NCI-H446 (cell line): ENCODE measurements around the gene FNDC3B.
"Not testable (repeated sequence)": the region's sequence is repeated elsewhere in the genome, so short reads cannot be mapped to it uniquely, and the experiment has no call there.

Source experiments
- DNase-seq, 2 experiments: peaks; one replicate each; lab custom pipeline; 2025; lab: John Stamatoyannopoulos, UW

FNDC3B gene

DNA sequence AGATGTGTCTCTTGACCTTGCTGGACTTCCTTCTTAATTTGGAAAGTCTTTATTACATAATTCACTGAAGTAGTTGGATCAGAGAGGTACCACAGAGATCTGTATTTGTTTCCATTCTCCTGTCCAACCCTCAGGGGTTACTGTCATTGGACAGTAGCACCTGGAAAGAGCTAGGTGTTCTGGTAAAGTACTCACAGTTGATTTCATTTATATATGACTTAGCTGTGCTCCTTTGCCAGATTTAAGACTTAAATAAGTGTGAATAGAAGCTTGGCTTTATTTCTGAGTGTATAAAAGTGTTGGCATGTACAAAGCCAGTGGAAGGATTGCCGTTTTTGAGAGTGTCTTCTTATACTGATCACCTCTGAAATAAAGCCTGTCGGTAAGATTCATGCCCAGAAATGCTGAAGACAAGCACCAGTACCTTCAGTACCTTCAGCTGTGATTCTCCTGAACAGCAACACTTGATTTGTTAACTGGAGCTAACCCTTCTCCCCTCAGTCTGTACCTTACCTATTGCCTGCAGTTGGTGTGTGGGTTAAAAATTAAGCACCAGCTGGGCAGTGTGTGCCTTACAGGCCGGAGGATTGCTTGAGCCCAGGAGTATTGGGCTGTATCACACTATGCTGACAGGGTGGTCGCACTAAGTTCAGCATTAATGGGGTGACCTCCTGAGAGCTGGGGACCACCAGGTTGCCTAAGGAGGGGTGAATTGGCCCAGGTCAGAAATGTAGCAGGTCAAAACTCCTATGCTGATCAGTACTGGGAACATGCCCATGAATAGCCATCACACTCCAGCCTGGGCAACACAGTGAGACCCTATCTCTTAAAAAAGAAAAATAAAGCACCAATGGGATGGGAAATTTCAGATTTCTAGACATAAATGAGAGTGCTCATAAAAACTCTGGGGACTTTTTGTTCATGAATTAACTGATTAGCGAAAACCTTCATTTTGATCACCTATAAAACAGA is 197.7 kb downstream of the FNDC3B start:
- DNase-seq: no peak

DNA sequence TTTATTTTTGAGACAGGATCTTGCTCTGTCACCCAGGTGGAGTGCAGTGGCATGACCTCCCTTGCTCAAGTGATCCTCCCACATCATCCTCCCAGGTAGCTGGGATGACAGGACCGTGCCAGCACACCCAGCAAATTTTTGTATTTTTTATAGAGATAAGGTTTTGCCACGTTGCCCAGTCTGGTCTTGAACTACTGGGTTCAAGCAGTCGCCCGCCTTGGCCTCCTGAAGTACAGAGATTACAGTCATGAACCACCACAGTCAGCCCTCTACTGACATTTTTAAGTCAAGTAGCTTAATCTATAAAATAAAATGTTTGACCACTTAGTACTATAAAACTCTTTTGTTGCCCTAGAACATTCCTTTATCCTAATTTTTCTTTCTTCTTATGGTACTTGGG is 198.8 kb downstream of the FNDC3B start:
- DNase-seq: no peak

DNA sequence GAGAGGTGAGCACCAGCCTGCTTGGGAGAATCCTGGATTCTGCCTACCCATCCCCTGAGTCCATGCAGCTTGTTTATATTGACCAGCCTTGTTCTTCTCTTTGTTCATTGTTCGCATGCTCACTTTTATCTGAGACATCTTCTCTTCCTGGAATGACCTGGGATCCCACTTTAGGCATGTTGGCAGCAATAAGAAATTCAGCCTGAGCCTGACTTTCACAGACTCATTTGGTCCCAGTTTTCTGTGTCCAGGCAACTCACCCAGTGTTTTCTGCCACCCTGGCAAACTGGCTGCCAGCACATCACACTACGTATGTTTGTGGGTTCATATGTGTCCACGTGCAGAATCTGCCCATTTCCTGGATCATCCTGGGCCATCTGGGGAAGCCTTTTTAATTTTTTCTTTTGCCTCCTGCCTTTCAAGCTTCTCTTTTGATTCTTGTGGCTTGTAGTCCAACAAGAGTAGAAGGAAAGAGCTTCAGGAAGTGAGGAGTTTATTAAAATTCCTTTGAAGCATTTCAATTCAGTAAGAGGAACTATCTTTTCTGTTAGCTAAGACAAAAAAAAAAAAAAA is 199.9 kb downstream of the FNDC3B start:
- no peak for DNase-seq

DNA sequence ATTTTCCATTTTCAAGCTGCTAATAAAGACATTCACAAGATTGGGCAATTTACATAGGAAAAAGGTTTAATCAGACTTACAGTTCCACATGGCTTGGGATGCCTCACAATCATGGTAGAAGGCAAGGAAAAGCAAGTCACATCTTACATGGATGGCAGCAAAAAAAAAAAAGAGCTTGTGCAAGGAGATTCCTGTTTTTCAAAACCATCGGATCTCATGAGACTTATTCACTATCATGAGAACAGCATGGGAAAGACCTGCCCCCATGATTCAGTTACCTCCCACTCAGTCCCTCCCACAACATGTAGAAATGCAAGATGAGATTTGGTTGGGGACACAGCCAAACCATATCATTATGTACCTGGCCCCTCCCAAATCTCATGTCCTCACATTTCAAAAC is 202.0 kb downstream of the FNDC3B start:
- DNase-seq: no peak

DNA sequence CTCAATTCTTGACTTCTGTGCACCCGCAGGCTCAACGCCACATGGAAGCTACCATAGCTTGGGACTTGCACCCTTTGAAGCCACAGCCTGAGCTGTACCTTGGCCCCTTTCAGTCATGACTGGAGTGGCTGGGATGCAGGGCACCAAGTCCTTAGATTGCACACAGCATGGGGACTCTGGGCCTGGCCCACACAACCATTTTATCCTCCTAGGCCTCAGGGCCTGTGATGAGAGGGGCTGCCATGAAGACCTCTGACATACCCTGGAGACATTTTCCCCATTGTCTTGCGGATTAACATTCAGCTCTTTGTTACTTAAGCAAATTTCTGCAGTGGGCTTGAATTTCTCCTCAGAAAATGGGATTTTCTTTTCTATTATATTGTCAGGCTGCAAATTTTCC is 203.1 kb downstream of the FNDC3B start:
- not testable (repeated sequence) for DNase-seq

DNA sequence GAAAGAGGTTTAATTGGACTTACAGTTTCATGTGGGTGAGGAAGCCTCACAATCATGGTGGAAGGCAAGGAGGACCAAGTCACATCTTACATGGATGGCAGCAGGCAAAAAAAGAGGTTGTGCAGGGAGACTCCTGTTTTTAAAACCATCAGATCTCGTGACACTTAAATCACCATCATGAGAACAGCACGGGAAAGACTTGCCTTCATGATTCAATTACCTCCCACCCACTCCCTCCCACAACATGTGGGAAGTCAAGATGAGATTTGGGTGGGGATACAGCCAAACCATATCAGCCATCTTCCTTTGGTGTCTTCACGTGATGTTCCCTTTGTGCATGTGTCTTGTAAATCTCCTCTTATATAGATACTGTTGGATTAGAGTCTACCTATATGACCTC is 204.0 kb downstream of the FNDC3B start:
- not testable (repeated sequence) for DNase-seq

DNA sequence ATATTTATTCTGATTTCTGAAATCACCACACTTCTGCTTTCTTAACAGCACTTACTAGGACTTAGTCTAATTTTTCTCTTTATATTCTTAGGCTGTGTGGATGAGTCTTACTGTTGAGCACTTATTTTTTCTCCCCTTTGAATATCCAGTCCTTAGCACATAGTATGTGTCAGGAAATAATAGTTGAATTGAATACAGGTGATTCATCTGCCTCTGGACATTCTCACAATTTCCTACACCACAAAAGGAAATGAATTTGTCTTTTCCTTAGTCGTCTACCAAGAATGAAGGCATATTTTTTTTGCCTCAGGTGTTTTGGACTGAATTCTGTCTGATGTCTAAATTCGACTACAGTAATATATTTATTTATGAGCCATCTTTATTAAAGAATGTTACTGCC is 204.6 kb downstream of the FNDC3B start:
- no peak for DNase-seq

DNA sequence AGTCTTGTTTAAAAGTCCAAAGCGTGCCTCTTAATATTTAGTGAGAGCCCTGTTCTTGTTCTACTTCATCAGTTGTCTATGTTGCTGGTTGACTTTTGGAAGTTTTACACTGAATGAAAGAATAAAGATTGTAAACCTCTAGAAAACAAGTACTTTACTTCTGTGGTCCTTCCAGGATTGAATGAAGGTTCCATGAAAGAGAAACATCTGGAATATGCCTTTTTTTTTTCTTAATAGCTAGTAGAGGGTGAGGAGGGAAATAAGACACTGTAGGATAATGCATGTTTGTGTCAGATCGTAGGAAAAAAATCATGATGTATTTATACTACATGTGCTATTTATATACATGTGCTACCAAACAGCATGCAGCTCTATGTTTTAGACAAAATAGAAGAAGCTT is 205.9 kb downstream of the FNDC3B start:
- DNase-seq: no peak

DNA sequence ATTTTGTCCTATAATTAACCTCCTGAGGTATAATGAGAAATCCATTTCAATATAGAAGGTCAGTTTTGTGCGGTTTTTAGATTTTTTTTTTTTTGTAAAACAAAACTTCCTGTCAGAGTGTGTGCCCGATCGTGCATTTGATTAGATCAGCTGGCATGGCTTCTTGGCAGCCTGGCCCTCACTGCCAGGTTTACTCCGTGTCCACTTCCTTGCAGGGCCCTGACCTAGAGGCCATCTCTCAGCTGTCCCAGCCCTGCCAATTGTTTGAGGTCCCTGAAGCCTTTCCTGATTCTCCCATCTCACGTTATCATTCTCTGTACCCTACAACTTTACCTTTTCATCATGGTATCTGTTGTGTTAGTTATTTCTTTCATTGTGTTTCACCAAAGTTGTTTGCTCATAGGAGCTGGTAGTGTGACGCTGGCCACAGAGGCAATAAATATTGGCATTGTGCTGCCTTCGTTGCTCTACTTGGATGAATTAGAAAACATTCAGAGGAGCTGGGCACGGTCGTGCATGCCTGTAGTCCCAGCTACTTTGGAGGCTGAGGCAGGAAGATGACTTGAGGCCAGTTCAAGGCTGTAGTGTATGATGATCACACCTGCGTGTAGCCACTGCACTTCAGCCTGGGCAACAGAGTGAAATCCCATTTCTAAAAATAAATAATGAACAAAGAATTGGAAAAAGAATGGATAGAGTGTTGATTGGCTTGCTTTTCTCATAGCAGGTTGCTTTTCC is 206.9 kb downstream of the FNDC3B start:
- no peak for DNase-seq

DNA sequence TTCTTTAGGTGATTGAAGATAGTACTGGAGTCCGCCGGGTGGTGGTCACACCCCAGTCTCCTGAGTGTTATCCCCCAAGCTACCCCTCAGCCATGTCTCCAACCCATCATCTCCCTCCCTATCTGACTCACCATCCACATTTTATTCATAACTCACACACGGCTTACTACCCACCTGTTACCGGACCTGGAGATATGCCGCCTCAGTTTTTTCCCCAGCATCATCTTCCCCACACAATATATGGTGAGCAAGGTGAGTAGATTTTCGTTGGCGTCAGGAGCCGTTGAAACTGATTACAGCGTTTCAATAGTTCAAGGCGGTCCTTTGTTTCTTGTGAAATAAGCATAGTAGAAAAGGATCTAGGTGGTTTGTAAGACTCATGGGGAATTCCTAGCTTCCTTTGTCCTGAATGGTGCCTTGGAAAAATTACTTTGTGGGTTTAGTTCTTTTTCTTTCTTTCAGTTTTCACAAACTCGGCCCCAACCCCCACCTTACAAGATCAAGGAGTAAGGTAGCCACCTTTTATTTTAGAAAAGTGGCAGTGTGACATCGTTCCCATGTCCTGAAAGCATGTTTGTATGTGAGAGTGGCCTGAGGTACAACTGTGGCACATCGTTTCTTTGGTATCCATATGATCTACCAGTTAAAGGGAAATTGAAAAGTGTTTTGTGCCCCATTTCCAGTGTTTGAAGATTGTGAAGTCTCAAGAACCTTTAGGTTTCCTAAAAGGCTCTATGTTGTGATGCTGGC is 208.3 kb downstream of the FNDC3B start:
- DNase-seq: no peak

DNA sequence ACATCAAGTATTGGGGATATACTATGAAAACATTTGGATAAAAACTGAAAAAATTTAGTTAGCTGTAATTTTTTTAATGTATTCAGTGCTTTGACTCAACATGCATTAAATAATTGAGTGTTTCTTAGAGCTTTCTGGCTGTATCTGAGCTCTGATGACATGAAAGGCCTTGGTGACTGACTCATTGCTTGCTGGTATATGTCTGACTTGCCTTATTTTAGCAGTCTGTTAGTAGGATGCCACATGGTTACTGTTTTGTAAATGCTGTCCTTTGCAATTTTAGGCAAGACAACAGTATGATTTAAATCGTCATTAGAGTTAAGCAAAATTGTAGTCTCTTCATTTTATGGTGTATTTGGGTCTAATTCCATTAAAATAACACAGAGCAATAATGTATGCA is 209.7 kb downstream of the FNDC3B start:
- DNase-seq: no peak

DNA sequence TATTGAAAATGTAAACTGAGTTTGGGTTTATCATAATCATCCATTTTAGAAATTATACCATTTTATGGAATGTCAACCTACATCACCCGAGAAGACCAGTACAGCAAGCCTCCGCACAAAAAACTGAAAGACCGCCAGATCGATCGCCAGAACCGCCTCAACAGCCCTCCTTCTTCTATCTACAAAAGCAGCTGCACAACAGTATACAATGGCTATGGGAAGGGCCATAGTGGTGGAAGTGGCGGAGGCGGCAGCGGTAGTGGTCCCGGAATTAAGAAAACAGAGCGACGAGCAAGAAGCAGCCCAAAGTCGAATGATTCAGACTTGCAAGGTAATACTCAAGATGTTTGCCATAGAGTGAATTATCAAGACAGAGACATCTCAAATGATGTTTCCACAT is 211.8 kb downstream of the FNDC3B start:
- no peak for DNase-seq

DNA sequence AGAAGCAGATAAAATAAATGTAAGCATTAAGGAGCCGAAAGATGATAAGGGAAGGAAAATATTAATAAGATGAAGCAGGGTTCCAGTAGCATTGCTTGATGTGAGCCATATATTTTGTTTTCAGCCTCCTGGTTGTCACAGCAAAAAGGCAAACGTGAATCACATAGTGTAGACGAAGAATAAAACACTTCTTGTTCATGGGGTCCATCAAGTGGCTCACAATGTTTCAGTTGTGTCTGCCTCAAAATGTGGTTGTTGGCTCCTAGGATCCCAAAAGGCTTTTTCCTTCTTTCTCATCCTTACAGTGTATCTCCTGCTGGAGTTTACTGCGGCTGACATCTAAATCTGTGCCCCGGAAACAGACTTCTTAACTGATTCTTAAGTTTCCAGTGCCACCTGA is 213.8 kb downstream of the FNDC3B start:
- no peak for DNase-seq

DNA sequence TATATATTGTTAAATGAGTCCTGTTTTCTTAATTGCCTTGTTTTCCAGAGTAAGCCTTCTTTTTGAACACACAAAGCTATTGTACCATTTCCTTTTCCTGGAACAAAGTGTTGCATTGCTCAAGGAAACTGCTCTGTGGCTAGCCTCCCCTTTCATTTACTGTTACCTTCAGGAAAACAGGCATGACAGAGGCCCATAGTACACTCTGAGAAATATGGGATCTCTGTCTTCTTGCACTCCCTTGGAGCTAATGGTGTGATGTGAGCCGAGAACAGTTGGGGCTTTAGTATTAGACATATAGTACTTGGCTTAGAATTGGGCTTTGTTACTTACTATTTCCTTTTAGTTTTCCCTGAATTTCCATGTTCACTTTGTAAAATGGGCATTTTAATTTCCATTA is 215.2 kb downstream of the FNDC3B start:
- DNase-seq: no peak

DNA sequence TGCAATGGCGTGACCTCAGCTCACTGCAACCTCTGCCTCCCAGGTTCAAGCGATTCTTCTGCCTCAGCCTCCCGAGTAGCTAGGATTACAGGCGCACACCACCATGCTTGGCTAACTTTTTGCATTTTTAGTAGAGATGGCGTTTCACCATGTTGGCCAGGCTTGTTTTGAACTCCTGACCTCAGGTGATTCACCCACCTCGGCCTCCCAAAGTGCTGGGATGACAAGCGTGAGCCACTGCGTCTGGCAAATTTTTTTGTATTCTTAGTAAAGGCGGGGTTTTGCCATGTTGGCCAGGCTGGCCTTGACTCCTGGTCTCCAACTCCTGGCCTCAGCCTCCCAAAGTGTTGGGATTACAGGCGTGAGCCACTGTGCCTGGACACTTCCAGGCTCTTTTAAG is 215.9 kb downstream of the FNDC3B start:
- not testable (repeated sequence) for DNase-seq

DNA sequence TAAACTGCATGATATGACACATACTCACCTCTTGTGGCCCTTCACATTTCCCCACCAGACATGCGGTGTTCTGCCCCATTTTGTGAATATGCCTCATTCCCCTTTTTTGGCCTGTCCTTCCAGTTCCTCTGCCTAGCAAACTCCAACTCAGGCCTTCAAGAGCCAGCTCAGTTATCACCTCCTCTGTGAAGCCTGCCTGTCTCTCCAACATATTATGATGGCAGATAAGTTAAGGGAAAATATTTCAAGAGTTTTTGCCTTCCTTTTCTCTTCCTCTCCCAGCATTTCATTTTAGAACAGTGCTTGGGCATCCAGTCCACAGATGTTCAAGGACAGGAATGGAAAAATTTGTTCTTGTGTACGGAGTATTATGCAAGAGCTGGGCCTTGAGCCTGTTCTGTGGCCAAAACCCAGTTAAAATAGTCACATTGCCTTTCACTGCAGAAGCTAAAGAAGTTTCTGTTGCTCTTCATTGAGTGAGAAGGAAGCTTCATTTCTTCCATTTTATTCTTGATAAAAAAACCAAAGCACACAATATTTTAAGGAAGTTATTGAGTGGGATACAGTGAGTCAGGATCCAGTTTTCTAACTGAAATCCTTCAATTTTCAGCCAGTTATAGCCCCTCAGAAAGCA is 216.8 kb downstream of the FNDC3B start:
- DNase-seq: no peak

DNA sequence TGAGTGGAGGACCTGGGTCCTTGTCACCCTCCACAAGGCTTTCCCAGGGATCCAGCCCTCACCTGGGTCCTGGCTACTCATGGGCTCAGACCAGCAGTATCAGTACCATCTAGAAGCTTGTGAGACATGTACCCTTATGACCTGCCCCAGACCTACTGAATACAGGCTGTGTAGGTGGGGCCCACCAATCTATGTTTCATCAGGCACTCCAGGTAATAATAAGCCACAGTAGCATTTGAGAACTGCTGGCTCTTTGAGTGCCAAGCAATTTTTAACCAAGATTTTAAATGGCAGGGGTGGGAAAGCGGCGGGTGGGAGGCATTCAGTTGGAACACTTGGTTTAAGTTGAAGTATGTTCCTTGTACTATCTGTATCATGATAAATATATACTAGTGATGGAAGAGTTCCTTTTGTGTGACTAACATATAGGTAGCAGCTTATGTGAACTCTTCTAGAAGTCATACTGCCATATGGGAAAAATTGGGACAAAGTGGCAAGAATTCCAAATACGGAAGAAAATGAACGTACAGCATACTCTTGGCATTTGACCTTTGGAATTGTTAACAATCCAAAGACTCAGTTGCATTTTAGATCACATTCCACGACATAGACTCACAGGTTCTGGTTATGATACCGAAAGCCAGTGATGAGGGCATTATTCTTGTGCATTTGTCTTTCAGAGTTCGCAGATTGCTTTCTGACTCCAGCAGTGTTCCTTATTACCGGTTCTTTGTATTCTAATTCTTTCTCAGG is 218.4 kb downstream of the FNDC3B start:
- no peak for DNase-seq

DNA sequence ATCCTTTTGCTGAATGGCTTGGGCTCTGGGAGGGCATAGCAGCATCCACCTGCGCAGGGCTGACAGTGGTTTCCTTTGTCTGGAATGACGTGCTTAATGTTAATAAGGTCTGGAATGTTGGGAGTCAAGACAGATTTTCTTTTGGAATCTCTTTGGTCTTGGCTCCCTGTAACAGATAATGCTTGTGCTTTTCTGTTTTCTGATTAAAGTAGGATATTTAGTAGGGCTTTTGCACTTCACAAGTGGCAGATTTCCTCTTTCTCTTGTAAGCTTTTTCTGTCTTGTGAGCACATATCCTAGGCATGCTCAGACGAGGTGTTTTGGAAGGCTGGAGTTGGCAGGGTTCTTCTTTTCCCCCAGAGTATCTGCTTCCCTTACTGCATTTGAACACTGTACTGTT is 219.2 kb downstream of the FNDC3B start:
- DNase-seq: peak in 1 of 2 experiments; percentile 57

DNA sequence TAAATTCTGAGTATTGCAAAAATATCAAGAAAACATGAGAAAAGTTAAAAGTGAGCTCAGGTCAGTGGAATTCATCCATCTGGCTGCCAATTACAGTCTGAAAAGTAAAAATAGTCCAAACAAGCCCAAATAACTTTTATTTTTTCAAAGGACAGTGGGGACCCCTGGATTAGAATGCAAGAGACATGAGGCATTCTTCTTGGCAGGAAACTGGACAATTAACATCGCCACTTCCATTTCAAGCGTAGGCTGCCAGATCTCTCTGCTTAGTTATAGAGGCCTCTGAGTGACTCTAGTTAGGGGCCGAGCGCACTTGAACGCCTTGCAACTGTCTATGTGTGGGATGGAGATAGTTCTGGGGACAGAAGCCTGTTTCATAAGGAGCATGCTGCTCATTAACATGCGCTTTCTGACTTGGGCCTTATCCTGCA is 219.7 kb downstream of the FNDC3B start:
- DNase-seq: peak; percentile 65 to 78

DNA sequence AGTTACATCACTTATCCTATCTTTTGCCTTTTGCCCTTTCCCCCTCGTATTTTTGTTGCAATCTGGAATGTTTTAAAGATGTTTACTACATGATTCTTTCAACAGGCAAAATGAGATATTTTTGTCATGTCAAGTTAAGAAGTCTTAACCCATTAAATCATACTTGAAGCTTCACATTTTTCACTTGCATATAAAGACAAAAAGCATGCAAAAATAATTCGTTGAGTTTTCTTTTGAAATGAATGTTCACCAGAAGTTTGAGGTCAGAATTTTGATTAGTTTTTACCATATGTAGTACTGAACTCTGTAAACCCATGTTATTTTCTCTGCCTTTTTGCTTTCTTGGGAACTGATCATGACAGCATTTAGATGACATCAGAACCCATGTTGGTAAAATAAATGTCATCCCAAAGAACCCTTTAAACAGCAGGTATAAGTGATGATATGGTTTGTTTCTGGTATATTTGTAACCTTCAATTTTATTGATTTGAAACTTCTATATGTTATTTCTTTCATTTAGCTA is 220.4 kb downstream of the FNDC3B start:
- DNase-seq: no peak

DNA sequence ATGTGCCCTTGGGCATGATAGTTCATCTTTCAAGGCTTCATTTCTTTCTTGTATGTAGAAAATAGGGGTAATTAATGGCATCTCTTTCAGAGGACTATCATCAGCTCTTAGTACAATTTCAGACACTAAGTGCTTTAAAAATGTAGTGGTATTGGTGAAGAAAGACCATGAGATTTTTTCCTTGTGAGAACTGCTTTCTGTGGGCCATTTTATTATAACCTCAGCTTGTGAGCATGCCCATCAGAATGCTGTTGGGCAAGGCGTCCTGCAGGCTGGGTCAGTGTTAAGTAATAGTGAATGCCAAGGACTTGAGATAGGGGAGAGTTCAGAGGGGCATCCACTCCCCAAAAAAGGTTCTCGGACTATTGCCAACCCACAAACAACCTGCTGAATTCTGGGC is 221.0 kb downstream of the FNDC3B start:
- DNase-seq: no peak
